Activated naive CD4-positive, alpha-beta T cell treated with anti-CD3 and anti-CD28 coated beads, Interleukin-2, amount 50 U/mL, for 72 hours (primary cell): Measurements from ENCODE around the gene INTS11. TPM values are rescaled to one million over a fixed set of nuclear protein-coding genes. Genes with fewer than 3 reads are reported as not detected.
A peak's percentile ranks its signal among the peaks of the same experiment; 100 is the strongest.
"Not testable (repeated sequence)": the region's sequence is repeated elsewhere in the genome, so short reads cannot be mapped to it uniquely, and the experiment has no call there.

Experiments used
- ATAC-seq, 2 donors: fragments of 150-1000 bp; cut with Tn5 transposase; 2 replicates each; pipeline ENCODE4 v1.10.0; 2021; ENCODE audit warnings: mild to moderate bottlenecking in 2 of 2, moderate library complexity in 2 of 2
- DNase-seq, 2 donors: peaks; one replicate each; pipeline ENCODE4 v3.0.0; 2021 to 2022; ENCODE audit warnings: low spot score in 2 of 2
- H3K27ac Mint-ChIP-seq, 2 donors: one replicate each; pipeline ENCODE4 v1.8.0; 2022; ENCODE audit warnings: mild to moderate bottlenecking in 2 of 2, mixed read lengths in 2 of 2
- H3K36me3 Mint-ChIP-seq, 2 donors: one replicate each; pipeline ENCODE4 v1.8.0; 2022; ENCODE audit warnings: mixed read lengths in 2 of 2
- H3K9me3 Mint-ChIP-seq, 2 donors: one replicate each; pipeline ENCODE4 v1.8.0; 2022; ENCODE audit warnings: mixed read lengths in 2 of 2
- total RNA-seq, 2 donors: library from RNA; stranded (reverse); gene quantifications; one replicate each; pipeline ENCODE4 v1.2.3, GENCODE V29; 2022

Gene INTS11
- total RNA-seq, result 100 to 1,000 TPM; 119 to 142 TPM

- H3K9me3 Mint-ChIP-seq, result peaks cover 2% of the 10 kb centered on the region in 2 donors
- H3K36me3 Mint-ChIP-seq, result peaks cover 0 to 7% of the 10 kb centered on the region in 2 donors
- H3K27ac Mint-ChIP-seq, result peak within 1 kb of the TSS; percentile 87 to 96
- DNase-seq, result peak; percentile 95 to 97
- peak; percentile 88 to 90 for ATAC-seq
Observed at GRCh38 chr1:1324524-1325287, at the start of gene INTS11, which contains the start of gene CPTP. Gene INTS11 (minus strand): TSS chr1:1324660. CDS start chr1:1324608, 52 bp downstream. Gene CPTP (plus strand): TSS chr1:1324802. CDS start chr1:1326911, 2,109 bp downstream.

GRCh38 chr1:1373815-1374588 is 49.5 kb upstream of the INTS11 start:
- H3K36me3 Mint-ChIP-seq, result peaks cover 0 to 12% of the 10 kb centered on the region in 2 donors
- ATAC-seq (no peak), DNase-seq (no peak)
- peak overlapping the region; percentile 79 to 95 for H3K27ac Mint-ChIP-seq
- H3K9me3 Mint-ChIP-seq, result no peaks in the 10 kb centered on the region

GRCh38 chr1:1373051-1373814 is 48.8 kb upstream of the INTS11 start:
- Mint-ChIP-seq H3K9me3 (no peaks in the 10 kb centered on the region), H3K27ac (peak overlapping the region; percentile 14 to 95), H3K36me3 (peaks cover 0 to 12% of the 10 kb centered on the region in 2 donors)
- DNase-seq, result no peak
- no peak for ATAC-seq

GRCh38 chr1:1371746-1372711 is 47.6 kb upstream of the INTS11 start:
- no peak overlapping the region for H3K27ac Mint-ChIP-seq
- peaks cover 0 to 12% of the 10 kb centered on the region in 2 donors for H3K36me3 Mint-ChIP-seq
- no peaks in the 10 kb centered on the region for H3K9me3 Mint-ChIP-seq
- DNase-seq (peak; percentile 77 to 93), ATAC-seq (peak; percentile 43 to 49)

GRCh38 chr1:1371364-1371745 is 46.9 kb upstream of the INTS11 start:
- no peaks in the 10 kb centered on the region for H3K9me3 Mint-ChIP-seq
- peaks cover 0 to 12% of the 10 kb centered on the region in 2 donors for H3K36me3 Mint-ChIP-seq
- H3K27ac Mint-ChIP-seq, result peak overlapping the region; percentile 36 to 53
- DNase-seq (peak in 1 of 2 donors; percentile 72), ATAC-seq (peak in 1 of 2 donors; percentile 39)

- peaks cover 0 to 12% of the 10 kb centered on the region in 2 donors for H3K36me3 Mint-ChIP-seq
- no peaks in the 10 kb centered on the region for H3K9me3 Mint-ChIP-seq
- H3K27ac Mint-ChIP-seq, result peak overlapping the region; percentile 36 to 53
- ATAC-seq (no peak), DNase-seq (no peak)
Observed at GRCh38 chr1:1370771-1371300, 46.4 kb upstream of the INTS11 start.

- not testable (repeated sequence) for H3K9me3 Mint-ChIP-seq, H3K27ac Mint-ChIP-seq, ATAC-seq, DNase-seq, H3K36me3 Mint-ChIP-seq
Observed at GRCh38 chr1:1370094-1370493, 45.6 kb upstream of the INTS11 start.

GRCh38 chr1:1367315-1367714 is 42.9 kb upstream of the INTS11 start:
- Mint-ChIP-seq H3K9me3 (no peaks in the 10 kb centered on the region), H3K27ac (no peak overlapping the region), H3K36me3 (no peaks in the 10 kb centered on the region)
- DNase-seq (no peak), ATAC-seq (no peak)

GRCh38 chr1:1366699-1367066 is 42.2 kb upstream of the INTS11 start:
- ATAC-seq, result no peak
- no peaks in the 10 kb centered on the region for H3K9me3 Mint-ChIP-seq

GRCh38 chr1:1365875-1366698 is 41.6 kb upstream of the INTS11 start:
- ATAC-seq (no peak), DNase-seq (no peak)
- H3K36me3 Mint-ChIP-seq, result no peaks in the 10 kb centered on the region
- H3K27ac Mint-ChIP-seq, result no peak overlapping the region
- no peaks in the 10 kb centered on the region for H3K9me3 Mint-ChIP-seq

More at GRCh38 chr1:1366699-1367066, 42.2 kb upstream of the INTS11 start:
- no peak for DNase-seq
- no peaks in the 10 kb centered on the region for H3K36me3 Mint-ChIP-seq
- H3K27ac Mint-ChIP-seq, result no peak overlapping the region

GRCh38 chr1:1364266-1364665 is 39.8 kb upstream of the INTS11 start:
- no peak for DNase-seq
- no peaks in the 10 kb centered on the region for H3K36me3 Mint-ChIP-seq
- H3K9me3 Mint-ChIP-seq, result no peaks in the 10 kb centered on the region
- no peak overlapping the region for H3K27ac Mint-ChIP-seq
- no peak for ATAC-seq

- Mint-ChIP-seq H3K9me3 (no peaks in the 10 kb centered on the region), H3K27ac (no peak overlapping the region), H3K36me3 (no peaks in the 10 kb centered on the region)
- no peak for ATAC-seq
- no peak for DNase-seq
Observed at GRCh38 chr1:1361982-1362423, 37.5 kb upstream of the INTS11 start.

GRCh38 chr1:1361233-1361981 is 36.9 kb upstream of the INTS11 start:
- DNase-seq (no peak), ATAC-seq (no peak)
- Mint-ChIP-seq H3K27ac (no peak overlapping the region), H3K9me3 (no peaks in the 10 kb centered on the region), H3K36me3 (no peaks in the 10 kb centered on the region)

GRCh38 chr1:1360506-1361169 is 36.2 kb upstream of the INTS11 start:
- DNase-seq (no peak), ATAC-seq (no peak)
- H3K36me3 Mint-ChIP-seq, result no peaks in the 10 kb centered on the region
- H3K9me3 Mint-ChIP-seq, result no peaks in the 10 kb centered on the region
- no peak overlapping the region for H3K27ac Mint-ChIP-seq
